Measurements from ENCODE around the gene ST8SIA1. TPM values are rescaled to one million over a fixed set of nuclear protein-coding genes. Genes with fewer than 3 reads are reported as not detected.

Gene ST8SIA1
- total RNA-seq, 1 donor from 2014 or later, result 1.3 TPM

DNA sequence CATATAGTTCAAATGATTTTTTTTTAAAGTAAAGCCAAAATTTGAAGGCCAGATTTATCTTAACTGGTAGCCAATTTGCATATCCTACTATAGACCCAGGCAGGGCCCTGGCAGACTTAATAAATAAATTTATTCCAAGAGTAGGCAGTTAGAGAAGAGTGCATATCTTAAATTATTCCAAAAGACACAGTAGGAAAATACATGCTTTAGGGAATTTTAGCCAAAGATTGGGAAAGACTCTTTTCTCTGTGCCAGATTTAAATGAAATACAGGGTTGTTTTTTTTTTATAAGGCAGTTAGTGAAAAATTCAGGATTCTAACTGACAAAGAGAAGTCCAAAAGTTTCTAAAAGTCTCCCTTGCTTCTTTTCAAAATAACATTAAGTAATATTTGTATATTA is 65.5 kb downstream of the ST8SIA1 start:
- intact Hi-C loops (cut with micrococcal nuclease), result no loop called here
- Mint-ChIP-seq H3K4me1 (ENCODE audit: low read depth) (peaks cover 1% of the 10 kb centered on the region), H3K36me3 (ENCODE audit: low read depth) (no peaks in the 10 kb centered on the region), H3K9me3 (no peaks in the 10 kb centered on the region), H3K27ac (no peak overlapping the region), H3K27me3 (ENCODE audit: low read depth) (peaks cover 4% of the 10 kb centered on the region), H3K4me3 (ENCODE audit: low read depth) (no peak overlapping the region)
- DNase-seq (ENCODE audit: low spot score), result no peak

DNA sequence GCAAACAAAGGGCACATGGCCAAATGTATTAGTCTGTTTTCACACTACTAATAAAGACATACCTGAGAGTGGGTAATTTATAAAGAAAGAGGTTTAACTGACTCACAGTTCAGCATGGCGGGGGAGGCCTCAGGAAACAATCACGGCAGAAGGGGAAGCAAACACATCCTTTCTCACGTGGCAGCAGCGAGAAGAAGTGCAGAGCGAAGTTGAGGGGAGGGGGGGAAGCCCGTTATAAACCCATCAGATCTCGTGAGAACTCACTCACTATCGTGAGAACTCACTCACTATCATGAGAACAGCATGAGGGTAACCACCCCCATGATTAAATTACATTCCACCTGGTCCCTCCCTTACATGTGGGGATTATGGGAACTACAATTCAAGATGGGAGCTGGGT is 66.1 kb downstream of the ST8SIA1 start:
- Mint-ChIP-seq H3K4me3 (ENCODE audit: low read depth) (no peak overlapping the region), H3K27ac (no peak overlapping the region), H3K4me1 (ENCODE audit: low read depth) (peaks cover 1% of the 10 kb centered on the region), H3K27me3 (ENCODE audit: low read depth) (peaks cover 4% of the 10 kb centered on the region), H3K36me3 (ENCODE audit: low read depth) (no peaks in the 10 kb centered on the region), H3K9me3 (no peaks in the 10 kb centered on the region)
- intact Hi-C loops (cut with micrococcal nuclease), result no loop called here
- DNase-seq (ENCODE audit: low spot score), result no peak

DNA sequence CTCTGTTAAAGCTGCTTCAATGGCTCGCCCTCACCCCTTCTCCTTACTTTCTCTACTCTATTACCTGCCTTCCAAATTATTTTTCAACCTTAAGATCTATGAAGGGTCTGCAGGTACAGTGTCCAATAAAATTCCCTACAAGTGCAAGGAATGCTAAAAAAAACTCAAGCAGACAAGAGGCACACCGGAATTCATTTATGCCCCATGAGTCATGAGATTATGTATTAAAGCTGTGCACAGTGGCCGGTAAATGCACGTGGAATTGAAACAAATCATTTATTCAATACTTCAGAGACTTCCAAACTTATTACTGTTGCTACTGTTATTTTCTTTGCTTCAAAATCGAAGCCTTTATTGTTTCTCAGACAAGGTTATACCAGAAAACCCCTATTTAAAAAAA is 68.4 kb downstream of the ST8SIA1 start:
- peaks cover 1% of the 10 kb centered on the region for H3K4me1 Mint-ChIP-seq (ENCODE audit: low read depth)
- no peak overlapping the region for H3K27ac Mint-ChIP-seq
- H3K9me3 Mint-ChIP-seq, result no peaks in the 10 kb centered on the region
- peaks cover 4% of the 10 kb centered on the region for H3K27me3 Mint-ChIP-seq (ENCODE audit: low read depth)
- intact Hi-C loops (cut with micrococcal nuclease), result no loop called here
- no peak for DNase-seq (ENCODE audit: low spot score)
- no peak overlapping the region for H3K4me3 Mint-ChIP-seq (ENCODE audit: low read depth)
- no peaks in the 10 kb centered on the region for H3K36me3 Mint-ChIP-seq (ENCODE audit: low read depth)

DNA sequence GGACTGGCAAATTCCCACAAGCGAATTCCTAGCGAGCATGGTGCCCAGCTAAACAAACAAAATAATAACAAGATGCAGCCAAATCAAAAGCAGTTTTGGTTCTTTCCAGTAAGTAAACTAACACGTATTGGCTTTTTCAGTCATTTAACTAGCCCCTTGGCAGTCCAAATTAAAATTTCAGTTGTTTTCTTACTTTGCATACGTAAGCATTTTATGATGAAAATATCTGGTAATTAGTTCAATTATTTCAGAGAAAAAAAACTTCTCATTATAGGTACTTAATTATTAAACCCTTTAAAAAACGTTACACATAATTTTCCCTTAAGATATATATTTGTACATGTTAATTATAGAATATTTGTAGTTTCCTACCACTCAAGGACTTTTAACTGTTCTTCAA is 70.1 kb downstream of the ST8SIA1 start:
- Mint-ChIP-seq H3K36me3 (ENCODE audit: low read depth) (no peaks in the 10 kb centered on the region), H3K27ac (no peak overlapping the region), H3K27me3 (ENCODE audit: low read depth) (peaks cover 4% of the 10 kb centered on the region), H3K4me1 (ENCODE audit: low read depth) (peaks cover 1% of the 10 kb centered on the region), H3K4me3 (ENCODE audit: low read depth) (no peak overlapping the region), H3K9me3 (no peaks in the 10 kb centered on the region)
- DNase-seq (ENCODE audit: low spot score), result no peak
- intact Hi-C loops (cut with micrococcal nuclease), result no loop called here

DNA sequence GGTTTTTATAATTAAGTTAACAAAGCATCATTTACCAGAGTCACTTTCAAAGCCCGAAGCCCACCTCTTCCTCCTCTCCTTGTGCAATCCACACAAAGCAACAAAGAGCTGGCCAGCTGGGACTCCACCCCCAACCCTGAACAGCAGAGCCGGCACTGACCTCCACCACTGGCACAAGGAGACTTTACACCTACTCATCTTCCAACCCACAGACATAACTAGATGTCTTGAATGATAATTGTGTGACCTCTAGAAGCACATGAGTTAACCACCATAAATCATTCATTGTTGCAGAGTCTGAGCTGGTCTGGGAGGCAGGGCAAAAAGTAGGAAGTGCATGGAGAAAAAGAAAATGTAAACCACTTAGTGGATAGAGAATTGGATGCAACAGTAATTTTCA is 72.2 kb downstream of the ST8SIA1 start:
- no peak overlapping the region for H3K4me3 Mint-ChIP-seq (ENCODE audit: low read depth)
- no peaks in the 10 kb centered on the region for H3K9me3 Mint-ChIP-seq
- H3K36me3 Mint-ChIP-seq (ENCODE audit: low read depth), result no peaks in the 10 kb centered on the region
- H3K27me3 Mint-ChIP-seq (ENCODE audit: low read depth), result peaks cover 3% of the 10 kb centered on the region
- DNase-seq (ENCODE audit: low spot score), result no peak
- intact Hi-C loops (cut with micrococcal nuclease), result no loop called here
- H3K4me1 Mint-ChIP-seq (ENCODE audit: low read depth), result no peaks in the 10 kb centered on the region
- no peak overlapping the region for H3K27ac Mint-ChIP-seq

DNA sequence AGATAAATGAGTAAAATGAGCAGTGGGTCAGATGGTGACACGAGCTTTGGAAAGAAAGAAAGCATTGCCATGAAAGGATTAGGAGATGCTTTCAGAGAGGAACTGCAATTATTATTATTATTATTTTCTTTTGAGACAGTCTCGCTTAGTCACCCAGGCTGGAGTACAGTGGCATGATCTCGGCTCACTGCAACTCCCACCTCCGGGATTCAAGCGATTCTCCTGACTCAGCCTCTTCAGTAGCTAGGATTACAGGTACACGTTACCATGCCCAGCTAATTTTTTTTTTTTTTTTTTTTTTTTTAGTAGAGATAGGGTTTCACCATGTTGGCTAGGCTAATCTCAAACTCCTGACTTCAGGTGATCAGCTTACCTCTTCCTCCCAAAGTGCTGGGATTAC is 77.4 kb downstream of the ST8SIA1 start:
- no peaks in the 10 kb centered on the region for H3K36me3 Mint-ChIP-seq (ENCODE audit: low read depth)
- DNase-seq (ENCODE audit: low spot score), result no peak
- intact Hi-C loops (cut with micrococcal nuclease), result no loop called here
- H3K4me3 Mint-ChIP-seq (ENCODE audit: low read depth), result no peak overlapping the region
- H3K4me1 Mint-ChIP-seq (ENCODE audit: low read depth), result no peaks in the 10 kb centered on the region
- no peak overlapping the region for H3K27ac Mint-ChIP-seq
- no peaks in the 10 kb centered on the region for H3K27me3 Mint-ChIP-seq (ENCODE audit: low read depth)
- no peaks in the 10 kb centered on the region for H3K9me3 Mint-ChIP-seq

DNA sequence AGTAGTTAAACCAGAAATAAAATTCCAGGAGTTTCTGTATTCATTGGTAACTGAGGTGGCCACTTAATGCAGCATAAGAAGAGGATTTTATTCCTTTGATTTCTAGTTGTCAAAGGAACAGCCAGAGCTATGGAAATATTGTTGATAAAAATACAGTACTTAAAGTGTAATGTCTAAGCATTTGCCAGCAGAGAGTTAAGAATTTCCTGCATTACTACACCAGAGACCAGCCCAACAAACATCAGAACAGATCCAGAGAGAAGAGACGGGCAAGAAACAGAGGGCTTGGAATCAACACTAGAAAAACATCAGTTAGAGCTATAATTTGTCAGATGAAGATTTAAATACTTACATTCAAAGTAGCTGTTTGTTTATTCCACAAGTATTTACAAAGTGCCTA is 77.9 kb downstream of the ST8SIA1 start:
- H3K27ac Mint-ChIP-seq, result no peak overlapping the region
- H3K4me1 Mint-ChIP-seq (ENCODE audit: low read depth), result no peaks in the 10 kb centered on the region
- no peaks in the 10 kb centered on the region for H3K27me3 Mint-ChIP-seq (ENCODE audit: low read depth)
- H3K36me3 Mint-ChIP-seq (ENCODE audit: low read depth), result no peaks in the 10 kb centered on the region
- intact Hi-C loops (cut with micrococcal nuclease), result no loop called here
- H3K9me3 Mint-ChIP-seq, result no peaks in the 10 kb centered on the region
- no peak overlapping the region for H3K4me3 Mint-ChIP-seq (ENCODE audit: low read depth)
- DNase-seq (ENCODE audit: low spot score), result no peak

DNA sequence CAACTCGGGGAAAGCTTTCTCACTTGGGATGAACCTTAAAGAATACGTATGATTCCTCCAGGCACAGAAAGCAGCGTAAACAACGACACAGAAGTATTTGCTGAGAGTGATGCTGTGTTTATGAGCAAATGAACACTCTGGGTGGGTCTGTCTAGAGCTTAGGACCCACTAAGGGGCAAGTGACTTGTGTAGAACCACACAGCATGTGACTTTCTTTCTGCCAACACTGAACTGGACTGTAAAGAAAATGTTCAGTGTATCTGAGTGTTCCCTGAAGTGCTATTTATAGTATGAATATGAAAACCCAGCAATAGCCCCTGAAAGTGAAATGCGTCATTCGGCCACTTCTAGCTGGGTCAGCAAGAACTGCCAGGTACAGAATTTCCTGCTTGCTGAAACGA is 78.5 kb downstream of the ST8SIA1 start:
- H3K4me3 Mint-ChIP-seq (ENCODE audit: low read depth), result no peak overlapping the region
- no peaks in the 10 kb centered on the region for H3K27me3 Mint-ChIP-seq (ENCODE audit: low read depth)
- no peak for DNase-seq (ENCODE audit: low spot score)
- intact Hi-C loops (cut with micrococcal nuclease), result no loop called here
- H3K9me3 Mint-ChIP-seq, result no peaks in the 10 kb centered on the region
- no peaks in the 10 kb centered on the region for H3K36me3 Mint-ChIP-seq (ENCODE audit: low read depth)
- no peak overlapping the region for H3K27ac Mint-ChIP-seq
- H3K4me1 Mint-ChIP-seq (ENCODE audit: low read depth), result no peaks in the 10 kb centered on the region

DNA sequence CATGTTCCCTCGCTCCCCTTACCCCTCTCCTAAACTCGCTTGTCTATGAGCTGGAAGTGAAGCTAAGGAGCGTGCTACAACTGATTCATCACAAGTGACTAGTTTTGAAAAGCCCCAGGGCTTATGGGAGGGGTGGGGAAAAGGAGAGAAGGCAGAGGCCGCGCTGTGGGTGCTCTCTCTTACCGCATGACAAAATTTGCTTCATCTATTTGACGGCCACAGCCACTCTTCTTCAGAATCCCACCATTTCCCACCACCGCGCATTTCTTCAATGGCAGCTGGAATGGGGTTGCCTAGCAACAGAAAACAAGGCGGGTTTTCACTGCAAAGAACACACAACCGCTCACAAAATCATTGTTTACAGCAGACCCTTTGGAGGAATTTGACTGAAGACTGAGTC is 79.4 kb downstream of the ST8SIA1 start:
- H3K27me3 Mint-ChIP-seq (ENCODE audit: low read depth), result peaks cover 2% of the 10 kb centered on the region
- H3K9me3 Mint-ChIP-seq, result no peaks in the 10 kb centered on the region
- no peaks in the 10 kb centered on the region for H3K4me1 Mint-ChIP-seq (ENCODE audit: low read depth)
- intact Hi-C loops (cut with micrococcal nuclease), result no loop called here
- no peak for DNase-seq (ENCODE audit: low spot score)
- no peak overlapping the region for H3K4me3 Mint-ChIP-seq (ENCODE audit: low read depth)
- no peaks in the 10 kb centered on the region for H3K36me3 Mint-ChIP-seq (ENCODE audit: low read depth)
- no peak overlapping the region for H3K27ac Mint-ChIP-seq

DNA sequence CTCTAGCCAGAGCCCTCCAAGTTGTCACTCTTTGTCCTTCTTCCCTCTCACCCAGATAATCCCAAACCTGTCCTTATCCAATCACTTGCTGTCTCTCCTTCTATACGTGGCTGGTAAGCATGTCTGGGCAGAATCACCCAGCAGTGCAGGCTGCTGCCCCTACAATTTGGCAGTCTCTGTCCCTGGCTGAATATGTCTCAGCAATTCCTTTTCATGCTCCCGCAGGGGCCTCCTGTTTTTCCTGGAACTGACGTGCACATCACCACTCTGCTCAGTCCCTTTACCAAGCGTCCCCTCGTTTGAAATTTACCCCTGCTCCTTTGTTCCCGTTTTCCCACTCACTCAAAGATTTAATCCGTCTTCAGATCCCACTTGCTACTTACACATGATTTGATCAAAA is 80.0 kb downstream of the ST8SIA1 start:
- intact Hi-C loops (cut with micrococcal nuclease), result no loop called here
- no peak overlapping the region for H3K4me3 Mint-ChIP-seq (ENCODE audit: low read depth)
- H3K36me3 Mint-ChIP-seq (ENCODE audit: low read depth), result no peaks in the 10 kb centered on the region
- H3K4me1 Mint-ChIP-seq (ENCODE audit: low read depth), result no peaks in the 10 kb centered on the region
- peaks cover 2% of the 10 kb centered on the region for H3K27me3 Mint-ChIP-seq (ENCODE audit: low read depth)
- no peak overlapping the region for H3K27ac Mint-ChIP-seq
- H3K9me3 Mint-ChIP-seq, result no peaks in the 10 kb centered on the region
- DNase-seq (ENCODE audit: low spot score), result no peak

DNA sequence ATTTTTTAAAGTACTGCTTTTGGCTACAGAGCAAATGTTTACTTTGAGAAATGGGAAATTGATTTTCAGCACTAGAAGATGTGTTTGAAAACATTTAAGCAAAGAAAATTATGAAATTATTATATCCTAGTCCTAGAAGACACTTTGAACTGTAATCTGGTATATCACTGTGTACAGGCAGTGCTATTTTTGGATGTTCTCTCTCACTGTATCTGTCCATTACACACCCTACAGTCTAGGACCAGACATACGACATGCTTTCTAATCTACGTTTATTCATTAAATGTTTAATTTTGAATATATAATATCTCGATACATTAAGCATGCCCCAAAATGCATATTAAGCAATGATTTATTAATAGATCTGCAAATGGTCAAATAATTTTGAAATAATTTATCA is 82.5 kb downstream of the ST8SIA1 start:
- H3K36me3 Mint-ChIP-seq (ENCODE audit: low read depth), result no peaks in the 10 kb centered on the region
- DNase-seq (ENCODE audit: low spot score), result no peak
- intact Hi-C loops (cut with micrococcal nuclease), result no loop called here
- no peak overlapping the region for H3K27ac Mint-ChIP-seq
- no peaks in the 10 kb centered on the region for H3K9me3 Mint-ChIP-seq
- no peaks in the 10 kb centered on the region for H3K4me1 Mint-ChIP-seq (ENCODE audit: low read depth)
- H3K27me3 Mint-ChIP-seq (ENCODE audit: low read depth), result peaks cover 2% of the 10 kb centered on the region
- H3K4me3 Mint-ChIP-seq (ENCODE audit: low read depth), result no peak overlapping the region

DNA sequence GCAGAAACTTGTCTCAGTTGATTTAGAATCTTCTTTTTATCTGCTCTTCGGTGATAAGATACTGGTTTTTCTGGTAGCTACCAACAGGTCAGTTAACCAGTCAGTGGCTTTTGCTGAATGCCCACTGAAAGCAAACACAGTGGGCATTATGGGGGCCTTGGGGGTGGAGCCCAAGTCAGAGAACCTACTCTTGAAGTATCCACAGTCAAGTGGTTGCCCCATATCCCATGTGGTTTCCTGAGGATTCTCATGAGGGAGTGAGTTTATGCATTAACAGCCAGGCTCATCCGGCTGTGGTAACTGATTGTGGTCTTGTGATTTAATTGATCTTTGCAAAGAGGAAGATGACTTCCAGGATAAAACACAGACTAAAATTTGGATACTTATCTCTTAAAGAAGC is 83.7 kb downstream of the ST8SIA1 start:
- intact Hi-C loops (cut with micrococcal nuclease), result no loop called here
- DNase-seq (ENCODE audit: low spot score), result no peak
- Mint-ChIP-seq H3K36me3 (ENCODE audit: low read depth) (no peaks in the 10 kb centered on the region), H3K4me1 (ENCODE audit: low read depth) (no peaks in the 10 kb centered on the region), H3K27me3 (ENCODE audit: low read depth) (peaks cover 2% of the 10 kb centered on the region), H3K9me3 (no peaks in the 10 kb centered on the region), H3K27ac (no peak overlapping the region), H3K4me3 (ENCODE audit: low read depth) (no peak overlapping the region)

DNA sequence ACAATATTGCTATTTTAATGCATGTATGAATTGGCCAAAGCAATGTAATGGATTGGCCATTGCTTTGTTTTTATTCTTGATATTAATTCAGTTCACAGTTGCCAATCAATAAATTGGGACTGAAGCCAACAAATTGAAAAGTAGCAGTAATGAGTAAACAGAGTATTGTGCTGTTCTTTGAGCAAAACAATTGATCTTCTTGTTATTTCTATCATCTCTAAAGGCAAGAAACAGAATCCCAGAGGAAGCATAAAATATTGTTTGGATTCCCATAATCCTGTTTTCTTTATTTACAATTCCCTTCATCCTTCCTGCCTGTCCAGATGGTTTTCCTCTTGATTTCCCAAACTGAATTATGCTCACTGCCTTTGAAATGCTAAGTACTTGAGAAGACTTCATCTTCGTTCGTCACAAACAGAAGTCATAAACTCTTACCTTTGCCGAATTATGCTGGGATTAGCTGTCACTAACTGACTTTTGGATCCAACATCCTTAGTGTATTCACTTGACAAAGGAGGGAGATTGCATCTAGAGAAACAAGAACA is 85.9 kb downstream of the ST8SIA1 start:
- Mint-ChIP-seq H3K4me3 (ENCODE audit: low read depth) (no peak overlapping the region), H3K4me1 (ENCODE audit: low read depth) (no peaks in the 10 kb centered on the region), H3K27ac (no peak overlapping the region), H3K9me3 (no peaks in the 10 kb centered on the region), H3K27me3 (ENCODE audit: low read depth) (peaks cover 2% of the 10 kb centered on the region), H3K36me3 (ENCODE audit: low read depth) (no peaks in the 10 kb centered on the region)
- no peak for DNase-seq (ENCODE audit: low spot score)
- intact Hi-C loops (cut with micrococcal nuclease), result no loop called here

DNA sequence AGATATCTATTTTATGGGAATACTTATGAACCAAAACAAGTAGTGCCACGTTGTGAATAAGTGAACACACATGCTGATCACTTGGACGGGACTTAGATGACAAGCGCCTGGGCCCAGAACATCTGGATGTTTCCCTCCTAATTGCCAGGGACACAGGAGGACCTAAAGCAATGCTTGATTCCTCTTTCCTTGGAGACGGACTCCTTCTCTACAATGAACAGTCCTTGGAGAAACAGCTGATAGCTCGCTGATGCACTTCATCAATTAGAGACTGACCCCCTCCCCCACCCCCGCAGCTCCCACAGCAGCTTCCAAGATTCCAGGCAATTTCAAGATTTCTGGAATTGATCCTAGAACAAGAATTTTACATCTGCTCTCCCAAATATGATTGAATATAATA is 86.4 kb downstream of the ST8SIA1 start:
- DNase-seq (ENCODE audit: low spot score), result no peak
- H3K27ac Mint-ChIP-seq, result no peak overlapping the region
- H3K4me1 Mint-ChIP-seq (ENCODE audit: low read depth), result no peaks in the 10 kb centered on the region
- no peaks in the 10 kb centered on the region for H3K9me3 Mint-ChIP-seq
- no peaks in the 10 kb centered on the region for H3K36me3 Mint-ChIP-seq (ENCODE audit: low read depth)
- intact Hi-C loops (cut with micrococcal nuclease), result no loop called here
- no peak overlapping the region for H3K4me3 Mint-ChIP-seq (ENCODE audit: low read depth)
- H3K27me3 Mint-ChIP-seq (ENCODE audit: low read depth), result peaks cover 2% of the 10 kb centered on the region
